Panc1 (cell line): ENCODE results near the gene SSR1.

Experiments used
- CTCF ChIP-seq: fragments of 450-650 bp; IDR thresholded peaks from 2 replicates; pipeline ENCODE4 v1.5.1; 2017; ENCODE audit warnings: mild to moderate bottlenecking
- POLR2AphosphoS5 ChIP-seq: IDR thresholded peaks from 2 replicates; pipeline ENCODE4 v1.6.1; 2012; ENCODE audit warnings: mild to moderate bottlenecking, low read depth, low read length, moderate library complexity
- REST ChIP-seq, 2 experiments: IDR thresholded peaks; 2 replicates each; pipeline ENCODE4 v1.6.1; 2011 to 2012; ENCODE audit warnings: low read depth in 2 of 2, control low read depth in 1 of 2, low read length in 1 of 2, mild to moderate bottlenecking in 1 of 2, moderate library complexity in 1 of 2; ENCODE audit not compliant: insufficient read depth in 1 of 2
- SIN3A ChIP-seq: IDR thresholded peaks from 2 replicates; pipeline ENCODE4 v1.6.1; 2012; ENCODE audit warnings: low read depth, mild to moderate bottlenecking, low read length, moderate library complexity, borderline replicate concordance; ENCODE audit not compliant: insufficient read depth
- TCF7L2 ChIP-seq: IDR thresholded peaks from 2 replicates; pipeline ENCODE4 v1.6.1; 2011; ENCODE audit warnings: mild to moderate bottlenecking, low read depth, low read length, inconsistent platforms

DNA sequence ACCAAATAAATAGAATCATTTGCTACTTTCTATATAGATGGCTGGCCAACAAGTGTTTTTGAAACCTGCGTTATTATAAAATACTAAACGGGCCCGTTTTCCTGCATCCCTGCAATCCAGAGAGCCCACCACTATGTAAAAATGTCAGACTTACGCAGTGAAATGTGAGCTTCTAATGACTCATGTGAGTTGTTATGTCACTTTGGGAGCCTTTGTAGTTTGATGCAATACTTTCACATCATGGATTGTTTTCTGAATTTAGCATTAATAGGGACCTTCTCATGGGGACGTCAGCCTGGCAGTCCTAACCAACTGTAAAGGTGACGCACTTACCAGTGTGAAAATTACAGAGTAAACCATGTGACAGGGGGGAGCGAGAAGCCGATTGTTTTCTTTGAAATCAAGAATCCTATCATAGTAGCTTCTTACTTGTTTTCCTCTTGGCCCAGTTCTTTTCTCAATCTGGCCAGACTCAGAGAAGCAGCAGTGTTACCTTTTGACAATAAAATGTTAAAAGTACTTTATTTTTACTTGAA is 75.3 kb downstream of the SSR1 start:
- TF ChIP-seq CTCF (no peak), REST (IDR thresholded peaks at IDR 0.05; ENCODE audit: insufficient read depth in 1 of 2, low read depth in 2 of 2, low read length in 1 of 2) (no peak), TCF7L2 (no peak), POLR2AphosphoS5 (no peak), SIN3A (no peak)
